Testis (tissue), 3 donors: ENCODE data around the gene LRRC66. TPM values are rescaled to one million over a fixed set of nuclear protein-coding genes. Genes with fewer than 3 reads are reported as not detected.

ENCODE experiments used
- DNase-seq: peaks from one replicate; pipeline ENCODE4 v3.0.0-alpha.2; 2019
- H3K27ac ChIP-seq, 2 donors: fragments of 200-600 bp; sonication (generic); one replicate each; pipeline ENCODE4 v1.5.1; 2019
- H3K27me3 ChIP-seq: fragments of 200-600 bp; sonication (generic); one replicate; pipeline ENCODE4 v1.5.1; 2019
- H3K36me3 ChIP-seq: fragments of 200-600 bp; sonication (generic); one replicate; pipeline ENCODE4 v1.5.1; 2017; ENCODE audit warnings: low read depth; ENCODE audit errors: missing control alignments
- H3K4me1 ChIP-seq: fragments of 200-600 bp; sonication (generic); one replicate; pipeline ENCODE4 v1.5.1; 2019
- H3K4me3 ChIP-seq, 2 donors: fragments of 200-600 bp; sonication (generic); one replicate each; pipeline ENCODE4 v1.5.1; 2017 to 2019
- H3K9me3 ChIP-seq: fragments of 200-600 bp; sonication (generic); one replicate; pipeline ENCODE4 v1.5.1; 2017
- POLR2A ChIP-seq: fragments of 450-650 bp; IDR thresholded peaks from one replicate; pipeline ENCODE4 v1.6.1; 2017; ENCODE audit warnings: antibody characterized with exemption, mild to moderate bottlenecking, moderate library complexity
- WGBS, 2 donors: methylation state at CpG; one replicate each; pipeline ENCODE4 v1.1.5; 2018; 5-methylcytosine and 5-hydroxymethylcytosine counted together
- intact Hi-C: fragments of 100-400 bp; cut with DNase I; formaldehyde crosslinking; loops from one replicate; pipeline ENCODE4 v1.15.1; 2023; ENCODE audit warnings: low total_unique reads
- polyA plus RNA-seq: library from polyadenylated mRNA; stranded (reverse); fragments of 350-450 nt; fragmentation: Illumina TruSeq; extraction: RNeasy Lipid Tissue Mini Kit (QIAGEN cat#74804); gene quantifications from one replicate; pipeline ENCODE4 v1.2.3, GENCODE V29; 2014; ENCODE audit warnings: low read depth, low replicate concordance; ENCODE audit not compliant: insufficient read depth
- total RNA-seq, 2 donors: library from RNA; depleted of rRNA; stranded (reverse); fragments of >200 nt; gene quantifications; one replicate each; pipeline ENCODE4 v1.2.3, GENCODE V29; 2016
- TF ChIP-seq, protein P1 (sequence below), 3 experiments: fragments of 450-650 bp in 2 of 3; fragments of 200-600 bp in 1 of 3; sonication (generic) in 1 of 3; IDR thresholded peaks; one replicate each; pipeline ENCODE4 v1.5.1; 2016 to 2019; ENCODE audit warnings: antibody characterized with exemption in 3 of 3, mild to moderate bottlenecking in 2 of 3, moderate library complexity in 1 of 3

LRRC66 gene
- total and polyA plus RNA-seq, 3 donors from 2014 or later = 0.87 to 2.4 (median 1.0) TPM

DNA sequence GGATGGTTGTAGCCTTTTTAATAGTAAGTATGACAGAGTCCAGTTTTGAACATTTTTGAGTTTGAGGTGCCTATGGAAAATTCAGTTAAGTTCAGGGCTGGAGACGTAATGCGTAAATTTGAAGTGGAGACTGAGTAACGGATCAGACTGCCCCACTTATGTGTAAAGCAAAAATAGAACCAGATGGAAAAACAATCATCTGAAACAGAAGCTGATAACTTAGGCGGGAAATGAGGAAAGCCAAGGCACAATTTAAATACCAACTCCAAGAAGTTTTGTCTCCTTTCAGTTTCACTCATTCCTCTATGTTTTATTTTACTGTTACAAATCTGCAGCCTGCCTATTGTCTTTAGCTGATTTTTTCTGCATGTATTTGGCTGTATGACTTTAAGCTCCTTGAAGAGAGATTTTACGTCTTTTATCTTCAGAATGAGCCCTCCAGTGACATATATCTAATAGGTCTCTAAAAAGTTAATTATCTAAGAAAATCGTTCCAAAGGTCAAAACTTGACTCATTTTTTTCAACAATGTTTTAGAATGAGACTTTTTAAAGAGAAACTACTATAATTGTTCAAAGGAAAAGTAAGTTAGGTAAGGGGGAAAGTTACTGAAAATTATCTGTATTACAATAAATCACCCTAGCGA lies 16.8 kb upstream of the LRRC66 start:
- no peak for TF ChIP-seq POLR2A
- TF ChIP-seq, protein P1, sequence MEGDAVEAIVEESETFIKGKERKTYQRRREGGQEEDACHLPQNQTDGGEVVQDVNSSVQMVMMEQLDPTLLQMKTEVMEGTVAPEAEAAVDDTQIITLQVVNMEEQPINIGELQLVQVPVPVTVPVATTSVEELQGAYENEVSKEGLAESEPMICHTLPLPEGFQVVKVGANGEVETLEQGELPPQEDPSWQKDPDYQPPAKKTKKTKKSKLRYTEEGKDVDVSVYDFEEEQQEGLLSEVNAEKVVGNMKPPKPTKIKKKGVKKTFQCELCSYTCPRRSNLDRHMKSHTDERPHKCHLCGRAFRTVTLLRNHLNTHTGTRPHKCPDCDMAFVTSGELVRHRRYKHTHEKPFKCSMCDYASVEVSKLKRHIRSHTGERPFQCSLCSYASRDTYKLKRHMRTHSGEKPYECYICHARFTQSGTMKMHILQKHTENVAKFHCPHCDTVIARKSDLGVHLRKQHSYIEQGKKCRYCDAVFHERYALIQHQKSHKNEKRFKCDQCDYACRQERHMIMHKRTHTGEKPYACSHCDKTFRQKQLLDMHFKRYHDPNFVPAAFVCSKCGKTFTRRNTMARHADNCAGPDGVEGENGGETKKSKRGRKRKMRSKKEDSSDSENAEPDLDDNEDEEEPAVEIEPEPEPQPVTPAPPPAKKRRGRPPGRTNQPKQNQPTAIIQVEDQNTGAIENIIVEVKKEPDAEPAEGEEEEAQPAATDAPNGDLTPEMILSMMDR (IDR thresholded peaks at IDR 0.05) = no peak
- no peaks in the 10 kb centered on the region for H3K9me3 ChIP-seq
- 14 to 19% methylated on average over 7 of the region's 7 CpGs for WGBS, 2 donors
- no peak for DNase-seq
- peaks cover 21% of the 10 kb centered on the region for H3K4me1 ChIP-seq
- no peaks in the 10 kb centered on the region for H3K27me3 ChIP-seq
- peak overlapping the region; percentile 84 to 86 for H3K4me3 ChIP-seq
- peak overlapping the region; percentile 68 to 87 for H3K27ac ChIP-seq
- intact Hi-C loops = no loop called here
- H3K36me3 ChIP-seq = no peaks in the 10 kb centered on the region

DNA sequence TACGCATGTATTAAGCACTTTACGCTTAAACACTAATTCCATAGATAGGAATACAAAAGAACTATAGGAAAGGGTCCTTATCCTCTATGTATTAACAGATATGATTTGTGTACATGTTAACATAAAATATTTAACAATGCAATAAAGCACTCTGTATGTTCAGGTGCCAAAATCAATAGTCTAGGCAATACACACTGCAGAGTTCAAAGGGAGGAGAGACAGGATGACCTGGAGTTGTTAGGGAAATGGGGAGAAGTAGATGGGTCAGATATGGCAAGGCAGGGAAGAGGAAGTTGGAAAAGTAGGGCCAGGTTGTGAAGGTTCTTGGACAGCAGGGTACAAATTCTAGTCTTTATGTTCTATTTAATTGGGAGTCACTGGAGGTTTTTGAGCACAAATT lies 15.0 kb upstream of the LRRC66 start:
- intact Hi-C loops = no loop called here
- DNase-seq = no peak
- 91 to 98% methylated on average over 2 of the region's 2 CpGs for WGBS, 2 donors

DNA sequence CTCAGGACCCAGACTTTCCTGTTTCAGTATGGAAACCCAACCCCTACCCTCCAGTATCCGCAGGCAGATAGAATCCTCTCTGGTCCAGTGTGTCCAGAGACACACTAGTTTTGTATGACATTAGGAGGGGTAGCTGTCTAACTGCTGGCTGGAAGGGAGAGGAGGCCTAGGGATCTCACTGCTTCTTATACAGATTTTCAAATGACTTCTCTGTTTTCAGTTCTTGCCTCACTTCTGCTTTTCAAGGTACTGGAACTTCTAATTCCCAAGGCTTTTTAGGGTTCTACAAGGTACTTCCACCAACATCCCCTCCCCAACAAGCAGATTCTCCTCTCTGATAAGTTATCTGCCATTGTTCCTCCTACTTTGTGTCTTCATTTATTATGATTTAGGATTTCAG lies 11.8 kb upstream of the LRRC66 start:
- Histone ChIP-seq H3K4me3 (no peak overlapping the region), H3K36me3 (no peaks in the 10 kb centered on the region), H3K9me3 (no peaks in the 10 kb centered on the region), H3K4me1 (peaks cover 21% of the 10 kb centered on the region), H3K27me3 (no peaks in the 10 kb centered on the region), H3K27ac (no peak overlapping the region)
- TF ChIP-seq, protein P1 (IDR thresholded peaks at IDR 0.05) = no peak
- no peak for TF ChIP-seq POLR2A
- DNase-seq = no peak
- WGBS, 2 donors = 88 to 100% methylated on average over 1 of the region's 1 CpG
- intact Hi-C loops = no loop called here

More for the DNA sequence above, 15.0 kb upstream of the LRRC66 start:
- Histone ChIP-seq H3K27me3 (no peaks in the 10 kb centered on the region), H3K36me3 (no peaks in the 10 kb centered on the region), H3K27ac (no peak overlapping the region), H3K4me3 (no peak overlapping the region), H3K4me1 (peaks cover 21% of the 10 kb centered on the region), H3K9me3 (no peaks in the 10 kb centered on the region)
- TF ChIP-seq, protein P1 (IDR thresholded peaks at IDR 0.05) = no peak

DNA sequence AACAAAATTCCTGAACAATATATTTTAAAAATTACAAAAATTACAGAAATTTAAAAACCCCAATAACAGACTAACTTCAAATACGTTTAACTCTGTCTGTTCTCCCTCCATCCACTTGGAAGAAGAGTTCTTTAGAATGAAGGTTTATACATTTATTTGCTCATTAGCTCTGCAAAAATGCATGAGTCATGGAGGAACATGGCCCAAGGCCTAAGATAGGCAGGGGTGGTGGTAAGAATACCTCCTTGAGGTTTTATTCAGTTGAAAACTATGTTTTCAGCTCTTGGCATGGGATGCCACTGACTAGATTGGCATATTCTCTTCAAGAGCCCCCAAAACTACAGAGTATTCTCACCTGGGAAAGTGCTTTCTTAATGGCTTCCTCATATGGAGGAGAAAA lies 8.8 kb upstream of the LRRC66 start:
- intact Hi-C loops = no loop called here
- Histone ChIP-seq H3K27me3 (no peaks in the 10 kb centered on the region), H3K27ac (no peak overlapping the region), H3K4me3 (no peak overlapping the region), H3K9me3 (no peaks in the 10 kb centered on the region), H3K4me1 (peaks cover 6% of the 10 kb centered on the region), H3K36me3 (no peaks in the 10 kb centered on the region)
- TF ChIP-seq POLR2A = no peak
- TF ChIP-seq, protein P1 (IDR thresholded peaks at IDR 0.05) = no peak
- 93% methylated on average over 1 of the region's 1 CpG for WGBS, 2 donors
- no peak for DNase-seq

DNA sequence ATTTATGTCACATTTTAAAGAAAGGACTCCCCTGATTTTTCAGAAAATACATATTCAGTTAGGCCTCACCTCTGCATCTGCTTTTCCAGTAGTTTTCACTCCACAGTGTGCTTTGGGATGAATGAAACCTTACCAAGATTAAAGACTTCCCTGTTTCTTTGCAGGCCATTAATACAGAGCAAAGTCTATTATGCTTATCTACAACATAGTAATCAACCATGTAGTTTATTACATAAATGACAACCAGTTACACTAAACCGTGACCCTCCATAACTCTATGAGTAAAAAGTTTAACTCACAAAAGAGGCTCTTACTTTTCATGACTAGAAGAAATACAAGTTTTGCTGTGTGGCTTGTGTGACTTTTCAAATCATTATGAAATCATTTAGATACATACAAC lies 2.3 kb downstream of the LRRC66 start:
- Histone ChIP-seq H3K9me3 (no peaks in the 10 kb centered on the region), H3K4me1 (peaks cover 5% of the 10 kb centered on the region), H3K36me3 (no peaks in the 10 kb centered on the region), H3K4me3 (no peak overlapping the region), H3K27me3 (no peaks in the 10 kb centered on the region), H3K27ac (no peak overlapping the region)
- 0 to 76% methylated on average over 1 of the region's 1 CpG for WGBS, 2 donors
- no peak for TF ChIP-seq POLR2A
- TF ChIP-seq, protein P1 (IDR thresholded peaks at IDR 0.05) = no peak
- DNase-seq = no peak
- intact Hi-C loops = no loop called here
